Endothelial cell (in vitro differentiated cells): ENCODE measurements around the gene EEF1A2. TPM values are rescaled to one million over a fixed set of nuclear protein-coding genes. Genes with fewer than 3 reads are reported as not detected.

Experiments used
- DNase-seq: peaks from one replicate; pipeline ENCODE4 v3.0.0; 2021; ENCODE audit warnings: low spot score
- H3K27ac Mint-ChIP-seq: one replicate; pipeline ENCODE4 v1.8.0; 2021; ENCODE audit warnings: mixed read lengths, inconsistent platforms; ENCODE audit not compliant: unreplicated experiment
- H3K27me3 Mint-ChIP-seq: one replicate; pipeline ENCODE4 v1.8.0; 2021; ENCODE audit warnings: mild to moderate bottlenecking, moderate library complexity, mixed read lengths, inconsistent platforms; ENCODE audit not compliant: unreplicated experiment
- H3K36me3 Mint-ChIP-seq: one replicate; pipeline ENCODE4 v1.8.0; 2021; ENCODE audit warnings: mild to moderate bottlenecking, low read depth, mixed read lengths, inconsistent platforms; ENCODE audit not compliant: unreplicated experiment
- H3K4me1 Mint-ChIP-seq: one replicate; pipeline ENCODE4 v1.8.0; 2021; ENCODE audit warnings: mild to moderate bottlenecking, mixed read lengths, inconsistent platforms; ENCODE audit not compliant: unreplicated experiment
- H3K4me3 Mint-ChIP-seq: one replicate; pipeline ENCODE4 v1.8.0; 2021; ENCODE audit warnings: mild to moderate bottlenecking, mixed read lengths, inconsistent platforms; ENCODE audit not compliant: unreplicated experiment
- H3K9me3 Mint-ChIP-seq: one replicate; pipeline ENCODE4 v1.8.0; 2021; ENCODE audit warnings: mixed read lengths, inconsistent platforms; ENCODE audit not compliant: unreplicated experiment
- CTCF ChIP-seq: fragments of 200-600 bp; sonication (generic); IDR thresholded peaks from one replicate; pipeline ENCODE4 v1.5.0; 2021; ENCODE audit warnings: antibody characterized with exemption; ENCODE audit not compliant: unreplicated experiment
- total RNA-seq: library from RNA; stranded (reverse); fragmentation: NEBNext Ultra II Directional; extraction: Animal tissue kit (Norgen Biotek cat#: 25700); gene quantifications from one replicate; pipeline ENCODE4 v1.2.1, GENCODE V29; 2021; ENCODE audit not compliant: unreplicated experiment

EEF1A2 gene
- total RNA-seq, 1 donor from 2014 or later = 0.31 TPM

DNA sequence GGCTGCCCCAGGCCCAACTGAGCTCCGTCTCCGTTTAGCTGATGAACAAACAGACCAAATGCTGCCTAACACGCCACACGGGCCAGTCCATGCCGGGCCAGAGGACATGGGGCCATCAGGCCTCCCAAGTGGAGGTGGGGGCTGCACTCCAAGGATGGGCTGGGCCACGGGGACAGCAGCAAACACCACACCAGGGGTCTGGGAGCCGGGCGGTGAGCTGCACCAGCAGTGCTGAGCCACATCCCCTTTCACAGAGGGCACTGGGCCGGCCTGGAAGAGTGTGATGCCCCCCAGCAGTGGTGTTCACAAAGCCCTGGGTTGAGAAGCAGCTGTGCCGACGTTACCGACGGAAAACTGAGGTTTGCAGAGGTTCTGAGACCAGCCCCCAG lies 29.2 kb downstream of the EEF1A2 start:
- TF ChIP-seq CTCF = no peak
- no peaks in the 10 kb centered on the region for H3K4me1 Mint-ChIP-seq
- no peaks in the 10 kb centered on the region for H3K9me3 Mint-ChIP-seq
- DNase-seq = no peak
- H3K27me3 Mint-ChIP-seq = peaks cover 2% of the 10 kb centered on the region
- H3K36me3 Mint-ChIP-seq = no peaks in the 10 kb centered on the region
- H3K27ac Mint-ChIP-seq = no peak overlapping the region
- no peak overlapping the region for H3K4me3 Mint-ChIP-seq

DNA sequence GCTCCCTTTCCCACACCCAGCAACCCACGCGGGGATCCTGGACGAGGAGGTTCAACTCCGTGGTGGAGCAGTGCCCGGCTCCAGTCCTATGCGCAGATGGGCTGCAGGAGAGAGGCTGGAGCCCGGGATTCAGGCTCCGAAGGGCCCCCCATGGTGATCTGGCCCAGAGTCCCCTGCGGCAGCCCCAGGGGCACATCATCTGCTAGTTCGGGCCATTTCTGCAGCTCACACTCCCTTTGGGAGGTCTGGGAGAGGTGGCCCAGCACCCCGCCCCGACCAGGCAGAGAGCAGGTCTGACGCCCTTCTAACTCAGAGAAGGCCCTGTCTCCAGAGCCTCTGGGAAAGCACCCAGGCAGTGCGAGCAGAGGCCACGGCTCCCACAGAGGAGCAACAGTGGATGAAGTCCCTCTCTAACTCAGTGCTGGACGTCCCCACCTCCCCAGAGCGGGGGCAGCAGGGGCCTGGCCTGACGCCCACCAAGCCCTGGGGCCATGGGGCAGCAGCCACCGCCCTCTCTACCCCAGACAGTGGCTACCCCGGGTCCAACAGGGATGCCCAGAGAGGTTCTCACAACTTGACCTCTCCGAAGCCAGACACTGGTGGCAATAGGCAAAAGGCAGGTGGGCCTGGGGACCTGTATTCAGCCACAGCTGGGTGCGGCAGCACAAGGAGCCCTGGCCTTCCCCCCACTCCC lies 29.7 kb downstream of the EEF1A2 start:
- no peak overlapping the region for H3K27ac Mint-ChIP-seq
- no peak overlapping the region for H3K4me3 Mint-ChIP-seq
- no peaks in the 10 kb centered on the region for H3K4me1 Mint-ChIP-seq
- no peaks in the 10 kb centered on the region for H3K9me3 Mint-ChIP-seq
- no peak for TF ChIP-seq CTCF
- DNase-seq = no peak
- peaks cover 2% of the 10 kb centered on the region for H3K27me3 Mint-ChIP-seq
- no peaks in the 10 kb centered on the region for H3K36me3 Mint-ChIP-seq

DNA sequence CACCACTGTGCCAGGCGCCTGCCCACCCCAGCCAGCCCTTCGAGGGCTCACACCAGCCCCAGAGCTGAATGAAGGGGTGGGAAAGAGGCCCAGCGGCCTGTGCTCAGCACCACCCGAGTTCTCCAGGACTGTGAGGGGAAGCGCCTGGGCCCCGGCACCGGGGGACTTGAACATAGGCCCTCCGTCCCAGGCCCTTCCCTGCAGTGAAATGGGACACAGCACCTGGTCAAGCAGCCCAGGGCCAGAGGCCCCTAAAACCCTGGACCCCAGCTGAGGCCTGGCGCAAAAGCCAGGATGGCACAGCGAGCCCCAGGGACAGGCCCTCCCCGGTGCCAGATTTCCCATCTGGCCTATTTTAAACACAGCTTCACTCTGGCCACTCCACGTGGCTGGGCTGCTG lies 30.5 kb downstream of the EEF1A2 start:
- Mint-ChIP-seq H3K4me3 (no peak overlapping the region), H3K27ac (no peak overlapping the region), H3K9me3 (no peaks in the 10 kb centered on the region), H3K4me1 (no peaks in the 10 kb centered on the region), H3K27me3 (peaks cover 2% of the 10 kb centered on the region), H3K36me3 (no peaks in the 10 kb centered on the region)
- no peak for TF ChIP-seq CTCF
- DNase-seq = no peak

- Mint-ChIP-seq H3K4me1 (no peaks in the 10 kb centered on the region), H3K27ac (no peak overlapping the region), H3K36me3 (no peaks in the 10 kb centered on the region), H3K4me3 (no peak overlapping the region), H3K27me3 (peaks cover 4% of the 10 kb centered on the region), H3K9me3 (no peaks in the 10 kb centered on the region)
- TF ChIP-seq CTCF = no peak
- DNase-seq = no peak
These were observed 31.4 kb downstream of the EEF1A2 start for GRCh38 chr20:63467294-63468083.

DNA sequence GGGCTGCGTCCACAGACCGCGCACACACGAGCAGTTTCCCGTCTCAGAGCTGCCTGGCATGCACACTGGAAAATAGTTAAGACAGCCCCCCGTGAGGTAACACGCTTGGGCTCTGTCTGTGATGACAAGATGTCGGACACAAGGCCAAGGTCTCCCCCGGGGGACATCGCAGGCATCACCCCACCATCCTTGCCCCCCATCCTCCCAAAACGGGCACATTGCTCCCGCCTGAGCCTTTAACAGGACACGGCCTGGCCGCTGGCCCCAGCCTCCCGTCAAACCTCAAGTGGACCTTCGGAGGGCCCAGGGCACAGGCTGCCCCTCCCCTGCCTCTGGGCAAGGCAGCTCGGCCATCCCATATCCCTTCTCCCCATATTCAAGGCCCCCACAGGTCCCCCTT lies 32.0 kb downstream of the EEF1A2 start:
- TF ChIP-seq CTCF = no peak
- peaks cover 5% of the 10 kb centered on the region for H3K27me3 Mint-ChIP-seq

More for the DNA sequence above, 32.0 kb downstream of the EEF1A2 start:
- Mint-ChIP-seq H3K4me3 (no peak overlapping the region), H3K4me1 (no peaks in the 10 kb centered on the region), H3K9me3 (no peaks in the 10 kb centered on the region), H3K27ac (no peak overlapping the region), H3K36me3 (no peaks in the 10 kb centered on the region)
- DNase-seq = no peak
